Panc1 (cell line): ENCODE results near the gene MITF.

Experiments
- CTCF ChIP-seq: fragments of 450-650 bp; IDR thresholded peaks from 2 replicates; pipeline ENCODE4 v1.5.1; 2017; ENCODE audit warnings: mild to moderate bottlenecking
- SIN3A ChIP-seq: IDR thresholded peaks from 2 replicates; pipeline ENCODE4 v1.6.1; 2012; ENCODE audit warnings: low read depth, mild to moderate bottlenecking, low read length, moderate library complexity, borderline replicate concordance; ENCODE audit not compliant: insufficient read depth

- TF ChIP-seq CTCF (no peak), SIN3A (no peak)
These were observed 94.3 kb downstream of the MITF start for GRCh38 chr3:69833591-69833990.
